ENCODE data around the gene RNF144A. TPM values are rescaled to one million over a fixed set of nuclear protein-coding genes. Genes with fewer than 3 reads are reported as not detected.

Gene RNF144A
- total and polyA plus RNA-seq, 2 donors (not counting 3 experiments of a cell fraction or from before 2014, with no cell fraction given) = 9.7 to 28.8 TPM

GRCh38 chr2:6986301-6986911 lies 69.2 kb downstream of the RNF144A start:
- no peak for FAIRE-seq
- H3K4me2 ChIP-seq (ENCODE audit: insufficient read depth, low read length) = no peak overlapping the region
- H3K4me3 ChIP-seq (replicated peaks in 1 of 3; ENCODE audit: insufficient read depth in 1 of 3, low read depth in 1 of 3, low read length in 3 of 3) = no peak overlapping the region
- H3K4me1 ChIP-seq (ENCODE audit: control insufficient read depth, extremely low read depth, insufficient read depth, low read length) = peaks cover 8% of the 10 kb centered on the region
- no peaks in the 10 kb centered on the region for H4K20me1 ChIP-seq (replicated peaks; ENCODE audit: control insufficient read depth, extremely low read depth, insufficient read depth, low read length)
- no peak overlapping the region for H3K27ac ChIP-seq (ENCODE audit: insufficient read depth, low read depth, low read length)
- H3K36me3 ChIP-seq (ENCODE audit: control insufficient read depth in 2 of 2, extremely low read depth in 1 of 2, insufficient read depth in 2 of 2, low read length in 2 of 2) = no peaks in the 10 kb centered on the region
- CTCF ChIA-PET = no interaction called here
- no TSS peak for BruUV-seq (replicated peaks)
- POLR2A ChIA-PET = no interaction called here
- H3K27me3 ChIP-seq (ENCODE audit: control insufficient read depth in 2 of 2, insufficient read depth in 2 of 2, low read length in 2 of 2) = peaks cover 0 to 2% of the 10 kb centered on the region in 2 experiments
- no peak overlapping the region for H3K9ac ChIP-seq (replicated peaks; ENCODE audit: extremely low read depth, insufficient read depth, low read length)
- no peaks in the 10 kb centered on the region for H3K9me3 ChIP-seq (replicated peaks; ENCODE audit: control insufficient read depth, insufficient read depth, low read length)
- dilution Hi-C loops (cut with MboI; ENCODE audit: extremely low pct_ligation_motif_present, low sequenced_read_pairs) = no loop called here
- no peak for TF ChIP-seq POLR2AphosphoS5 (IDR thresholded peaks at IDR 0.05; ENCODE audit: insufficient read depth, low read depth, low read length)
- TF ChIP-seq GATA2 (IDR thresholded peaks at IDR 0.05; ENCODE audit: insufficient read depth, insufficient read length, low read depth, low read length) = no peak
- TF ChIP-seq, protein P1, sequence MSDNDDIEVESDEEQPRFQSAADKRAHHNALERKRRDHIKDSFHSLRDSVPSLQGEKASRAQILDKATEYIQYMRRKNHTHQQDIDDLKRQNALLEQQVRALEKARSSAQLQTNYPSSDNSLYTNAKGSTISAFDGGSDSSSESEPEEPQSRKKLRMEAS (IDR thresholded peaks at IDR 0.05; ENCODE audit: insufficient read depth, insufficient read length) = no peak
- TF ChIP-seq EZH2 (IDR thresholded peaks at IDR 0.05; ENCODE audit: borderline replicate concordance, low read depth, low read length, severe bottlenecking) = no peak
- TF ChIP-seq MYC (IDR thresholded peaks at IDR 0.05; ENCODE audit: low read depth, low read length) = no peak
- peak; percentile 7 for DNase-seq (ENCODE audit: low read depth, low spot score)
- intact Hi-C loops (cut with micrococcal nuclease) = loop anchor here (1.0 kb wide), 1 partner anchor 10 kb away; no protein-coding TSS in a partner anchor
- no peak overlapping the region for H2AFZ ChIP-seq (ENCODE audit: low read depth, low read length)
- H3K79me2 ChIP-seq (ENCODE audit: control insufficient read depth, insufficient read depth, low read length) = no peaks in the 10 kb centered on the region
- H3K9me1 ChIP-seq (replicated peaks; ENCODE audit: control insufficient read depth, extremely low read depth, insufficient read depth, low read length) = no peaks in the 10 kb centered on the region

GRCh38 chr2:6986912-6987361 lies 69.7 kb downstream of the RNF144A start:
- H3K36me3 ChIP-seq (ENCODE audit: control insufficient read depth in 2 of 2, extremely low read depth in 1 of 2, insufficient read depth in 2 of 2, low read length in 2 of 2) = no peaks in the 10 kb centered on the region
- H3K9ac ChIP-seq (replicated peaks; ENCODE audit: extremely low read depth, insufficient read depth, low read length) = no peak overlapping the region
- H3K79me2 ChIP-seq (ENCODE audit: control insufficient read depth, insufficient read depth, low read length) = no peaks in the 10 kb centered on the region
- peaks cover 0 to 2% of the 10 kb centered on the region in 2 experiments for H3K27me3 ChIP-seq (ENCODE audit: control insufficient read depth in 2 of 2, insufficient read depth in 2 of 2, low read length in 2 of 2)
- ChIA-PET CTCF (no interaction called here), POLR2A (no interaction called here)
- H3K4me2 ChIP-seq (ENCODE audit: insufficient read depth, low read length) = no peak overlapping the region
- no peaks in the 10 kb centered on the region for H3K9me1 ChIP-seq (replicated peaks; ENCODE audit: control insufficient read depth, extremely low read depth, insufficient read depth, low read length)
- dilution Hi-C loops (cut with MboI; ENCODE audit: extremely low pct_ligation_motif_present, low sequenced_read_pairs) (no loop called here), intact Hi-C loops (cut with micrococcal nuclease) (loop anchor here (1.0 kb wide), 1 partner anchor 11 kb away; no protein-coding TSS in a partner anchor)
- H4K20me1 ChIP-seq (replicated peaks; ENCODE audit: control insufficient read depth, extremely low read depth, insufficient read depth, low read length) = no peaks in the 10 kb centered on the region
- H2AFZ ChIP-seq (ENCODE audit: low read depth, low read length) = no peak overlapping the region
- peaks cover 10% of the 10 kb centered on the region for H3K4me1 ChIP-seq (ENCODE audit: control insufficient read depth, extremely low read depth, insufficient read depth, low read length)
- BruUV-seq (replicated peaks) = no TSS peak
- H3K9me3 ChIP-seq (replicated peaks; ENCODE audit: control insufficient read depth, insufficient read depth, low read length) = no peaks in the 10 kb centered on the region
- H3K27ac ChIP-seq (ENCODE audit: insufficient read depth, low read depth, low read length) = no peak overlapping the region
- FAIRE-seq = peak; percentile 68
- TF ChIP-seq POLR2AphosphoS5 (IDR thresholded peaks at IDR 0.05; ENCODE audit: insufficient read depth, low read depth, low read length) = no peak
- no peak for TF ChIP-seq FOS (IDR thresholded peaks at IDR 0.05; ENCODE audit: borderline replicate concordance, insufficient read depth, low read length)
- TF ChIP-seq CTCF (IDR thresholded peaks at IDR 0.05; ENCODE audit: extremely low read depth in 1 of 2, insufficient read depth in 1 of 2, low read depth in 1 of 2, low read length in 2 of 2) = no peak
- no peak for TF ChIP-seq POLR2A (IDR thresholded peaks at IDR 0.05; ENCODE audit: low read depth, low read length)
- no peak for TF ChIP-seq MYC (IDR thresholded peaks at IDR 0.05; ENCODE audit: low read depth, low read length)
- TF ChIP-seq, protein P1 (IDR thresholded peaks at IDR 0.05; ENCODE audit: insufficient read depth, insufficient read length) = no peak
- TF ChIP-seq EZH2 (IDR thresholded peaks at IDR 0.05; ENCODE audit: borderline replicate concordance, low read depth, low read length, severe bottlenecking) = no peak
- TF ChIP-seq JUN (IDR thresholded peaks at IDR 0.05; ENCODE audit: borderline replicate concordance, insufficient read depth, insufficient read length, low read depth) = no peak
- TF ChIP-seq GATA2 (IDR thresholded peaks at IDR 0.05; ENCODE audit: insufficient read depth, insufficient read length, low read depth, low read length) = no peak
- H3K4me3 ChIP-seq (replicated peaks in 1 of 3; ENCODE audit: insufficient read depth in 1 of 3, low read depth in 1 of 3, low read length in 3 of 3) = no peak overlapping the region
- peak; percentile 63 for DNase-seq (ENCODE audit: low read depth, low spot score)

All from endothelial cell of umbilical vein (primary cell).